OCI-LY7 (cell line): ENCODE results near the gene SFT2D2. TPM values are rescaled to one million over a fixed set of nuclear protein-coding genes. Genes with fewer than 3 reads are reported as not detected.
A peak's percentile ranks its signal among the peaks of the same experiment; 100 is the strongest.

Experiments used
- BruUV-seq: library from RNA; stranded (reverse); fragments of 400-500 nt; replicated peaks from 2 replicates; lab custom pipeline; 2021; lab: Mats Ljungman, UMichigan
- CTCF ChIA-PET: fragments of 300-600 bp; sonication (Branson Sonifier 250); formaldehyde crosslinking; loops from one replicate; lab custom pipeline; 2022; ENCODE audit warnings: antibody characterized with exemption; ENCODE audit not compliant: unreplicated experiment; lab: Charles Lee
- POLR2A ChIA-PET: fragments of 300-600 bp; sonication (Branson Sonifier 250); formaldehyde crosslinking; loops from one replicate; lab custom pipeline; 2022; ENCODE audit warnings: antibody characterized with exemption; lab: Charles Lee
- DNase-seq: peaks from one replicate; pipeline ENCODE4 v3.0.0-alpha.2; 2015; ENCODE audit warnings: low spot score
- H2AFZ ChIP-seq: fragments of 200-600 bp; sonication (generic), shearing (Covaris generic); 2 replicates; pipeline ENCODE4 v1.6.1; 2014; ENCODE audit warnings: mild to moderate bottlenecking, antibody characterized with exemption, low read length, moderate library complexity
- H3K27ac ChIP-seq: fragments of 200-600 bp; sonication (generic); 2 replicates; pipeline ENCODE4 v1.5.1; 2014; ENCODE audit warnings: mixed run types, low read depth, mild to moderate bottlenecking, moderate library complexity, low read length, inconsistent platforms; ENCODE audit not compliant: poor library complexity, severe bottlenecking
- H3K36me3 ChIP-seq: fragments of 200-600 bp; sonication (generic); 2 replicates; pipeline ENCODE4 v1.6.1; 2014; ENCODE audit warnings: mild to moderate bottlenecking, antibody characterized with exemption, low read length, moderate library complexity, mixed read lengths; ENCODE audit not compliant: insufficient read depth
- H3K4me1 ChIP-seq: fragments of 200-600 bp; sonication (generic); 2 replicates; pipeline ENCODE4 v1.5.1; 2014; ENCODE audit warnings: mild to moderate bottlenecking, low read length; ENCODE audit not compliant: insufficient read depth, poor library complexity, severe bottlenecking
- H3K4me2 ChIP-seq: fragments of 200-600 bp; sonication (generic); 2 replicates; pipeline ENCODE4 v1.6.1; 2014; ENCODE audit warnings: mild to moderate bottlenecking, low read length
- H3K4me3 ChIP-seq: fragments of 200-600 bp; sonication (generic); 2 replicates; pipeline ENCODE4 v1.5.1; 2014; ENCODE audit warnings: mild to moderate bottlenecking, low read depth, low read length; ENCODE audit not compliant: poor library complexity, severe bottlenecking
- H3K79me2 ChIP-seq: fragments of 200-600 bp; sonication (generic); 2 replicates; pipeline ENCODE4 v1.6.1; 2016; ENCODE audit warnings: low read depth, mild to moderate bottlenecking, low read length, moderate library complexity, mixed read lengths; ENCODE audit not compliant: insufficient read depth
- H3K9me2 ChIP-seq: fragments of 200-600 bp; sonication (generic); 2 replicates; pipeline ENCODE4 v1.6.1; 2016; ENCODE audit warnings: mild to moderate bottlenecking, low read length, mixed read lengths; ENCODE audit not compliant: insufficient read depth
- H3K9me3 ChIP-seq: fragments of 200-600 bp; sonication (generic); 2 replicates; pipeline ENCODE4 v1.6.1; 2014; ENCODE audit warnings: mild to moderate bottlenecking, mixed run types, low read length, mixed read lengths
- H4K20me1 ChIP-seq: fragments of 200-600 bp; sonication (generic); 2 replicates; pipeline ENCODE4 v1.6.1; 2014; ENCODE audit warnings: mild to moderate bottlenecking, antibody characterized with exemption, low read length, moderate library complexity, mixed read lengths; ENCODE audit not compliant: insufficient read depth
- CTCF ChIP-seq: fragments of 200-600 bp; sonication (generic); conservative IDR thresholded peaks from 2 replicates; pipeline ENCODE4 v1.5.1; 2014; ENCODE audit warnings: mild to moderate bottlenecking, antibody characterized with exemption, low read length, moderate library complexity, mixed read lengths
- EZH2phosphoT487 ChIP-seq: fragments of 200-600 bp; sonication (generic); IDR thresholded peaks from 2 replicates; pipeline ENCODE4 v1.6.1; 2018; ENCODE audit warnings: low read depth, borderline replicate concordance, mild to moderate bottlenecking, mixed run types, antibody characterized with exemption, low read length, moderate library complexity, mixed read lengths
- intact Hi-C: fragments of 100-400 bp; cut with micrococcal nuclease; formaldehyde crosslinking; loops from one replicate; pipeline ENCODE4 v1.10.0; 2022; ENCODE audit not compliant: unreplicated experiment
- total RNA-seq, 2 experiments: library from RNA; depleted of rRNA in 1 of 2; stranded (reverse); fragments of >200 nt in 1 of 2; shearing (Covaris generic) in 1 of 2; gene quantifications; 2 replicates each; pipeline ENCODE4 v1.2.3, GENCODE V29; 2014 to 2022

SFT2D2 gene
- total RNA-seq, 2 experiments from 2014 or later = 22.3 to 50.0 TPM

GRCh38 chr1:168235937-168236336, 10.1 kb downstream of the SFT2D2 start:
- Histone ChIP-seq H3K4me3 (no peak overlapping the region), H3K4me1 (no peaks in the 10 kb centered on the region), H3K79me2 (peaks cover 9% of the 10 kb centered on the region; the same call in 1 of the 2 replicates), H3K4me2 (no peak overlapping the region), H3K9me2 (no peaks in the 10 kb centered on the region), H4K20me1 (no peaks in the 10 kb centered on the region), H3K9me3 (no peaks in the 10 kb centered on the region), H2AFZ (no peak overlapping the region), H3K27ac (no peak overlapping the region), H3K36me3 (peaks cover 100% of the 10 kb centered on the region)
- TF ChIP-seq EZH2phosphoT487 (no peak), CTCF (no peak)
- CTCF ChIA-PET = interaction anchor here (1.8 kb wide), 1 partner anchor 10 kb away, joined by 8 read pairs; the partner anchor contains the start of gene SFT2D2
- no TSS peak for BruUV-seq
- intact Hi-C loops = no loop called here
- POLR2A ChIA-PET = interaction anchor here (0.6 to 1.1 kb wide), 3 partner anchors 8 to 99 kb away, joined by 3 read pairs; no protein-coding TSS in a partner anchor
- DNase-seq = no peak

DNA sequence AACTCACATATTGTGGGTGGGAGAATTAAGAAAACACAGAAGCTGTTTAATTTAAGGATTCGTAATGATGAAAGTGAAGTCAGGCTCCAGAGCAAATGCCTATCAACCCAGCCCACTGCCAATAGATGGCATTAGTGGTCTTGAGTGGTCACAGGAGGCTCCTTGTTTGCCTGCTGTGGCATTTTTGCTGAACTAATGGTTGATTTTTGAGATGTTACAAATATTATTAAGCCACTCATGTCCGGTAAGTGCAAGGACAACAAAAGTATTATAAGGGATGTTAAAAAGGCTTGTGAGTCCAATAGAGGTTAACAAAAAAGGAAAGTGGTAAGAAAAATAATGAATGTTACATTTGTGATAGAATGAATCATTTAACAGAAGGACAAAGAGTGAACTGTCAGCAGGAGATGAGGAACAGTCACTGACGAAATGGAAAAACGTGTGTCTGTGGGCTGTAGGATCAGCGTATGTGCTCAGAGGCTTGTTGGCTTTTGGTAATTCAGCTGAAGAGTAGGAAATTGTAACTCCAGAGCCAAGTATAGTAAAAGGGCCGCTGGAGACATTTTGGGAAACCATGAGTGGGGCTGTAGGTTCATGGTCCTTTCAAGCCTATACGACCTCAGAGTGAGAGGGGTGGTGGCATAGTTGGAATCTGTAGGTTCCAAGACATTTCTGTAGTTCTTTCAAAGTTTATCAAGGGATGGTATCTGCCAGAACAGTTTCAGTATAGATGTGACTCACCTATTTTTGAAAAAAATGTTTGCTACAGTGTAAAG, 11.2 kb downstream of the SFT2D2 start:
- Histone ChIP-seq H3K4me3 (no peak overlapping the region), H3K9me2 (no peaks in the 10 kb centered on the region), H3K4me1 (no peaks in the 10 kb centered on the region), H3K36me3 (peaks cover 97% of the 10 kb centered on the region), H4K20me1 (no peaks in the 10 kb centered on the region), H3K9me3 (no peaks in the 10 kb centered on the region), H3K27ac (no peak overlapping the region), H3K4me2 (no peak overlapping the region), H2AFZ (no peak overlapping the region), H3K79me2 (no peaks in the 10 kb centered on the region)
- BruUV-seq = TSS peak; percentile 17
- intact Hi-C loops = no loop called here
- ChIA-PET POLR2A (no interaction called here), CTCF (no interaction called here)
- TF ChIP-seq CTCF (no peak), EZH2phosphoT487 (no peak)
- no peak for DNase-seq

DNA sequence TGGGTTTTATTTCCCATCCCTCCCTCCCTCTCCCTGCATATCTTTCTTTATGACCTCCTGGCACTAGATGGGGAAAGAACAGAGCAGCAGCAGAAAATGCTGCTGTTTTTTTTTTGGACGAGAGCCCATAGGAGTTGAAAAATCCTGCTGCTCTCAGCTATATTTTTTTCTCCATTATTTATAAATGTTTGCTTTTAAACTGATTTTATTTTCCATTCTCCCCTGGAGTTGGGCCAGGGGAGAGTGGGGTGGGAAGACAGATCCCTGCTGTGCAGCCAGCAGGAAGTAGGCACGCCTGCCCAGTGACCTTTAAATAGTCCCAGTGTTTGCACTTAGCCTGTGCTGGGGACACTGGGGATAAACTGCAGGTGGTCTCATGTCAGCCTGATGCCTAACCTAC, 17.4 kb downstream of the SFT2D2 start:
- Histone ChIP-seq H3K9me2 (no peaks in the 10 kb centered on the region), H3K9me3 (no peaks in the 10 kb centered on the region), H3K79me2 (peaks cover 6% of the 10 kb centered on the region; the same call in 1 of the 2 replicates), H3K4me2 (no peak overlapping the region), H4K20me1 (no peaks in the 10 kb centered on the region), H3K27ac (no peak overlapping the region), H2AFZ (no peak overlapping the region), H3K4me1 (no peaks in the 10 kb centered on the region), H3K4me3 (no peak overlapping the region), H3K36me3 (peaks cover 96% of the 10 kb centered on the region)
- no peak for DNase-seq
- no peak for TF ChIP-seq CTCF
- no TSS peak for BruUV-seq
- ChIA-PET CTCF (no interaction called here), POLR2A (interaction anchor here (0.6 kb wide), 1 partner anchor 1168 kb away, joined by 3 read pairs; no protein-coding TSS in a partner anchor)
- intact Hi-C loops = no loop called here
